Caco-2 (cell line): Measurements from ENCODE around the gene MAPK11. TPM values are rescaled to one million over a fixed set of nuclear protein-coding genes. Genes with fewer than 3 reads are reported as not detected.

Source experiments
- BruUV-seq: library from RNA; stranded (reverse); fragments of 400-500 nt; replicated peaks from 2 replicates; lab custom pipeline; 2021; lab: Mats Ljungman, UMichigan
- CTCF ChIA-PET: fragments of 300-600 bp; sonication (Branson Sonifier 250); formaldehyde crosslinking; loops from one replicate; lab custom pipeline; 2022; ENCODE audit warnings: antibody characterized with exemption; lab: Charles Lee
- POLR2A ChIA-PET: fragments of 300-600 bp; sonication (Branson Sonifier 250); formaldehyde crosslinking; loops from one replicate; lab custom pipeline; 2022; ENCODE audit warnings: antibody characterized with exemption; lab: Charles Lee
- DNase-seq, 2 experiments: peaks; one replicate each; pipeline versions ENCODE4 v3.0.0 to v3.0.0-alpha.2; 2020 to 2022
- H3K27me3 ChIP-seq: replicated peaks from 2 replicates; pipeline ENCODE4 v1.6.0; 2011; ENCODE audit warnings: low read length; ENCODE audit not compliant: control insufficient read depth, insufficient read depth
- H3K36me3 ChIP-seq: 2 replicates; pipeline ENCODE4 v1.5.1; 2011; ENCODE audit warnings: low read length; ENCODE audit not compliant: control insufficient read depth, insufficient read depth
- H3K4me1 ChIP-seq: fragments of 250-450 bp; sonication (Bioruptor Pico); 2 replicates; pipeline ENCODE4 v1.5.1; 2020; ENCODE audit warnings: mild to moderate bottlenecking
- H3K4me3 ChIP-seq: 2 replicates; pipeline ENCODE4 v1.5.1; 2011; ENCODE audit warnings: low read depth, mild to moderate bottlenecking, control low read depth, low read length
- H3K9me3 ChIP-seq: fragments of 250-450 bp; sonication (Bioruptor Pico); 2 replicates; pipeline ENCODE4 v1.5.1; 2020; ENCODE audit warnings: mild to moderate bottlenecking, moderate library complexity
- H3K27ac Mint-ChIP-seq: one replicate; pipeline ENCODE4 v1.8.0; 2022; ENCODE audit warnings: mixed read lengths; ENCODE audit not compliant: unreplicated experiment
- H3K27me3 Mint-ChIP-seq: one replicate; pipeline ENCODE4 v1.8.0; 2022; ENCODE audit warnings: mixed read lengths; ENCODE audit not compliant: insufficient read depth, unreplicated experiment
- H3K36me3 Mint-ChIP-seq: one replicate; pipeline ENCODE4 v1.8.0; 2022; ENCODE audit warnings: mild to moderate bottlenecking, mixed read lengths; ENCODE audit not compliant: insufficient read depth, unreplicated experiment
- H3K4me1 Mint-ChIP-seq: one replicate; pipeline ENCODE4 v1.8.0; 2022; ENCODE audit warnings: low read depth, mixed read lengths; ENCODE audit not compliant: unreplicated experiment
- H3K4me3 Mint-ChIP-seq: one replicate; pipeline ENCODE4 v1.8.0; 2022; ENCODE audit warnings: mild to moderate bottlenecking, moderate library complexity, mixed read lengths; ENCODE audit not compliant: unreplicated experiment
- H3K9me3 Mint-ChIP-seq: one replicate; pipeline ENCODE4 v1.8.0; 2022; ENCODE audit warnings: mixed read lengths; ENCODE audit not compliant: unreplicated experiment
- intact Hi-C: fragments of 100-400 bp; cut with micrococcal nuclease; formaldehyde crosslinking; loops from one replicate; pipeline ENCODE4 v1.10.0; 2022; ENCODE audit not compliant: unreplicated experiment
- total RNA-seq: library from RNA; stranded (reverse); gene quantifications from 2 replicates; pipeline ENCODE4 v1.2.3, GENCODE V29; 2022
- TF ChIP-seq, protein P1 (sequence below), 2 experiments: fragments of 200-600 bp in 1 of 2; IDR thresholded peaks; 1 replicate in 1 of 2; 2 replicates in 1 of 2; pipeline versions ENCODE4 v1.5.1 to v1.8.0; 2011 to 2022; ENCODE audit warnings: antibody characterized with exemption in 1 of 2, control low read depth in 1 of 2, inconsistent platforms in 1 of 2, low read depth in 1 of 2, low read length in 1 of 2, mild to moderate bottlenecking in 1 of 2, moderate library complexity in 1 of 2; ENCODE audit not compliant: insufficient read depth in 1 of 2, severe bottlenecking in 1 of 2, unreplicated experiment in 1 of 2

The MAPK11 gene
- total RNA-seq, 1 experiment from 2014 or later, result 1.3 TPM

DNA sequence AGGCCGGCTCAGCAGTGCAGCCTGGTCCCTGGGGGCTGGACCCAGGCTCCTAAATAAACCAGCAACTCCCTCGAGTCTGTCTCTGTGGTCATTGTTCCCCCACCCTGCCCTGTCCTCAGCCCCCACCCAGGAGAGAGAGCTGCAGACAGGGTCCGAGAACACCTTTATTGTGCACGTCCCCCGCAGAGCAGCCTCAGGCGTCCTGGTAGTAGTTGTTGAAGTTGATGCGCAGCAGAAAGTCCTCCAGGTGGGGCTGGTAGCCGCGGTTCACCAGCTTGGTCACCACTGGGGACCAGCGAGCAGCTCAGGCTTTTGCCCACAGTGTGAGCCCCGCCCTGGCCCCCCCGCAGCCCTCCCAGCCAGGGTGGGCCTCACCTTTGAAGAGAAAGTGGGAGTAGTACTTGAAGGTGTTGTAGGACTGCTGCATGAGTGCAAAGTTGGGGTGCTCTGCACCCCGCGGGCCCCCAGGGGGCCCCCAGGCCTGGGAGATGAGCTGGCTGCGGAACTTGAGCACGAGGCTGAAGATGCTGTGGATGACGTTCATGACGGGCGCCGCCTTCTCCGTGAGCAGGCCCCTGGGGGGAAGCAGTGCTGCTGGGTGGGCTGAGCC lies 52.5 kb downstream of the MAPK11 start:
- peaks cover 66% of the 10 kb centered on the region for H3K36me3 Mint-ChIP-seq
- ChIA-PET POLR2A (no interaction called here), CTCF (no interaction called here)
- H3K27me3 ChIP-seq, result no peaks in the 10 kb centered on the region
- no peak for DNase-seq
- H3K4me3 Mint-ChIP-seq, result no peak overlapping the region
- TF ChIP-seq, protein P1, sequence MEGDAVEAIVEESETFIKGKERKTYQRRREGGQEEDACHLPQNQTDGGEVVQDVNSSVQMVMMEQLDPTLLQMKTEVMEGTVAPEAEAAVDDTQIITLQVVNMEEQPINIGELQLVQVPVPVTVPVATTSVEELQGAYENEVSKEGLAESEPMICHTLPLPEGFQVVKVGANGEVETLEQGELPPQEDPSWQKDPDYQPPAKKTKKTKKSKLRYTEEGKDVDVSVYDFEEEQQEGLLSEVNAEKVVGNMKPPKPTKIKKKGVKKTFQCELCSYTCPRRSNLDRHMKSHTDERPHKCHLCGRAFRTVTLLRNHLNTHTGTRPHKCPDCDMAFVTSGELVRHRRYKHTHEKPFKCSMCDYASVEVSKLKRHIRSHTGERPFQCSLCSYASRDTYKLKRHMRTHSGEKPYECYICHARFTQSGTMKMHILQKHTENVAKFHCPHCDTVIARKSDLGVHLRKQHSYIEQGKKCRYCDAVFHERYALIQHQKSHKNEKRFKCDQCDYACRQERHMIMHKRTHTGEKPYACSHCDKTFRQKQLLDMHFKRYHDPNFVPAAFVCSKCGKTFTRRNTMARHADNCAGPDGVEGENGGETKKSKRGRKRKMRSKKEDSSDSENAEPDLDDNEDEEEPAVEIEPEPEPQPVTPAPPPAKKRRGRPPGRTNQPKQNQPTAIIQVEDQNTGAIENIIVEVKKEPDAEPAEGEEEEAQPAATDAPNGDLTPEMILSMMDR (IDR thresholded peaks at IDR 0.05; ENCODE audit: insufficient read depth in 1 of 2, low read depth in 1 of 2, low read length in 1 of 2, severe bottlenecking in 1 of 2, unreplicated experiment in 1 of 2), result no peak
- no peaks in the 10 kb centered on the region for H3K9me3 Mint-ChIP-seq
- H3K4me1 ChIP-seq, result no peaks in the 10 kb centered on the region
- H3K27ac Mint-ChIP-seq, result no peak overlapping the region
- H3K36me3 ChIP-seq, result no peaks in the 10 kb centered on the region; the same call in 1 of the 2 replicates
- no peak overlapping the region for H3K4me3 ChIP-seq
- H3K27me3 Mint-ChIP-seq, result no peaks in the 10 kb centered on the region
- BruUV-seq, result no TSS peak
- no peaks in the 10 kb centered on the region for H3K9me3 ChIP-seq
- intact Hi-C loops, result no loop called here
- H3K4me1 Mint-ChIP-seq, result no peaks in the 10 kb centered on the region

GRCh38 chr22:50216684-50217520 lies 53.3 kb downstream of the MAPK11 start:
- H3K4me3 Mint-ChIP-seq, result no peak overlapping the region
- Histone ChIP-seq H3K9me3 (no peaks in the 10 kb centered on the region), H3K27me3 (no peaks in the 10 kb centered on the region), H3K4me3 (no peak overlapping the region), H3K4me1 (no peaks in the 10 kb centered on the region), H3K36me3 (no peaks in the 10 kb centered on the region; the same call in 1 of the 2 replicates)
- ChIA-PET POLR2A (no interaction called here), CTCF (interaction anchor here (0.6 kb wide), 1 partner anchor 235 kb away, joined by 3 read pairs; no protein-coding TSS in a partner anchor)
- TF ChIP-seq, protein P1 (IDR thresholded peaks at IDR 0.05; ENCODE audit: insufficient read depth in 1 of 2, low read depth in 1 of 2, low read length in 1 of 2, severe bottlenecking in 1 of 2, unreplicated experiment in 1 of 2), result no peak
- H3K4me1 Mint-ChIP-seq, result no peaks in the 10 kb centered on the region
- intact Hi-C loops, result no loop called here
- H3K36me3 Mint-ChIP-seq, result peaks cover 74% of the 10 kb centered on the region
- BruUV-seq, result no TSS peak
- H3K9me3 Mint-ChIP-seq, result no peaks in the 10 kb centered on the region
- DNase-seq, result no peak
- no peaks in the 10 kb centered on the region for H3K27me3 Mint-ChIP-seq
- no peak overlapping the region for H3K27ac Mint-ChIP-seq

DNA sequence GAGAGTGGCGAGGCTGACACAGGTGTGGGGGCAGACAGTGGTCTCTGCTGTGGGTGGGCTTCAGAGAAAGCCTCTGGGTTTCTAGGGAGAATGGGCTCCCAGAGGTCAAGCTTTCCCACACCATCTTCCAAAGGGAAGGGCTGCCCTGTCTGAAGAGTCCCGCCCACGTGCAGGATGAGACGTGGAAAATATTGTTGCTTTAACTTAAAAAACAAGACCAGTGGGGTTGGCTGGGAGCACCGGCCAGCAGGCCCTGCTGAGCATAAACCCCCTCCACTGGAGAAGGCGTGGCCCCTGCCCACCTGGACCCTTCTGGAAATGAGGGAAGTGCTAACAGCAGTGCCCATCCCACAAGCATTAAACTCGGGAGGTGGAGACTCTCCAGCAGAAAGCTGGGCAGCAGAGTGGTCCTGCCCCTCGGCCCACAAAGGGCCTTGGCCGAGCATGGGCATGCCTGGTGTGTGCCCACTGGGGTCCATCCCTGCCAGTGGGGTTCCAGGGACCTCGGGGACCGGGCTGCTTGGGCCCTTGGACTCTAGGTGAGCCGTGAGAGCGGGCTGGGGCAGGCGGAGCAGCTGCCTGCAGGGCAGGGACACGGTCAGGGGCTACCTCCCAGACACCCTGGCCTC lies 54.0 kb downstream of the MAPK11 start:
- no peak overlapping the region for H3K27ac Mint-ChIP-seq
- POLR2A ChIA-PET, result no interaction called here
- no peak overlapping the region for H3K4me3 ChIP-seq
- TF ChIP-seq, protein P1 (IDR thresholded peaks at IDR 0.05; ENCODE audit: insufficient read depth in 1 of 2, low read depth in 1 of 2, low read length in 1 of 2, severe bottlenecking in 1 of 2, unreplicated experiment in 1 of 2), result no peak
- CTCF ChIA-PET, result interaction anchor here (0.6 kb wide), 1 partner anchor 236 kb away, joined by 3 read pairs; no protein-coding TSS in a partner anchor
- no peaks in the 10 kb centered on the region for H3K27me3 ChIP-seq
- no peaks in the 10 kb centered on the region for H3K4me1 ChIP-seq
- intact Hi-C loops, result no loop called here
- no peaks in the 10 kb centered on the region for H3K4me1 Mint-ChIP-seq
- H3K4me3 Mint-ChIP-seq, result no peak overlapping the region
- no TSS peak for BruUV-seq
- H3K36me3 ChIP-seq, result no peaks in the 10 kb centered on the region; the same call in 1 of the 2 replicates
- no peak for DNase-seq
- no peaks in the 10 kb centered on the region for H3K27me3 Mint-ChIP-seq
- H3K9me3 Mint-ChIP-seq, result no peaks in the 10 kb centered on the region
- H3K36me3 Mint-ChIP-seq, result peaks cover 79% of the 10 kb centered on the region
- no peaks in the 10 kb centered on the region for H3K9me3 ChIP-seq
